Right hindlimb (tissue), 1 donor: Measurements from ENCODE around the gene HSF2BP.
"Not testable (repeated sequence)": the region's sequence is repeated elsewhere in the genome, so short reads cannot be mapped to it uniquely, and the experiment has no call there.

Experiments used
- DNase-seq: peaks from one replicate; pipeline ENCODE4 v3.0.0-alpha.2; 2018

Gene HSF2BP

DNA sequence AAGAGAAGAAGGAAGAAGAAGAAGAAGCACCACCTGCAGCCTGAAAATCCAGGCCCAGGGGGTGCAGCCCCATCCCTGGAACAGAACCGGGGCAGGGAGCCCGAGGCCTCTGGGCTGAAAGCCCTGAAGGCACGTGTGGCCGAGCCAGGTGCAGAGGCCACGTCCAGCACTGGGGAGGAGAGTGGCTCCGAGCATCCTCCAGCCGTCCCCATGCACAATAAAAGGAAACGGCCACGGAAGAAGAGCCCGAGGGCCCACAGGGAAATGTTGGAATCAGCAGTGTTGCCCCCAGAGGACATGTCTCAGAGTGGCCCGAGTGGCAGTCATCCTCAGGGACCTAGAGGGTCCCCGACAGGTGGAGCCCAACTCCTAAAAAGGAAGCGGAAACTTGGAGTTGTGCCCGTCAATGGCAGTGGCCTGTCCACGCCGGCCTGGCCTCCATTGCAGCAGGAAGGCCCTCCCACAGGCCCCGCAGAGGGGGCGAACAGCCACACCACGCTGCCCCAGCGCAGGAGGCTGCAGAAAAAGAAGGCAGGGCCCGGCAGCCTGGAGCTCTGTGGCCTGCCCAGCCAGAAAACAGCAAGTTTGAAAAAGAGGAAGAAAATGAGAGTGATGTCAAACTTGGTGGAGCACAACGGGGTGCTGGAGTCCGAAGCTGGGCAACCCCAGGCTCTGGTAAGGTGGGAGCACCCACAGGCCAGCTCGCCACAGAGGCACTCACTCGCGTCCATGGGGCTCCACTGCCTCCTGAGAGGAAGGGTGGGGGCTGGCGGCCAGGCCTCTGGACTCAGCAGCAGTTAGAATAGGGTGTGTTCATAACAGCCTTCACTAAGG, 28.5 kb upstream of the HSF2BP start:
- DNase-seq: no peak

DNA sequence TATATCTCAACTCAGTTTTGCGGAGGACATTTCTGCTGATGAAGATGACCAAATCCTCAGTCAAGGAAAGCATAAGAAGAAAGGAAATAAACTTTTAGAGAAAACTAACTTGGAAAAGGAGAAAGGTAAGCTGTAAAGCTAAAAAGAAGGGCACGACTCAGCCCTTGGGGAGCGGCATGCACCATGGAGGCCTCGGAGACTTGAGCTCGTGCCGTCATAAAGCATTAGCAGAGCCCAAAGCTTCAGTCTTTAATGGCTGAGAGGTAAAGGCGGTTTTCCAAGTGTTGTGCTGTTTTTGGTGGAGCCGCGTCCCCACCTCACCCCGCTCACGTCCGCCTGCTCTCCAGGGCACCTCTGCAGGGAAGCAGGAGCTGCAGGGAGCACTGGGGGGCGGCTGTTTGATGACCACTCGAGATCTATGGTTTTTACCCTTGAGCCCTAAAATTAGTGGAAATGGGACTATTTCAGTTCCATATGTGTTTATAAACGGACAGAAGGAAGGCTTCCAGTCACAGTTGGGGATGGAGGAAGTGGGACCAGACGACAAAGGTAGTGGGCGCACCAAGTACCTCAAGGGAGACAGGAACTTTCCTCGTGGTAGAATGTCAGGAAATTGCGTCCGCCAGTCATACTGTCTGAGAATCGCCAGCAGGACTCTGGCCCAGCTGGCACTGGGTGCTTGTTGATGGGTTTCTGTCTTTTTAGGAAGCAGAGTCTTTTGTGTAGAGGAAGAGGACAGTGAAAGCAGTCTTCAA, 27.7 kb upstream of the HSF2BP start:
- no peak for DNase-seq

DNA sequence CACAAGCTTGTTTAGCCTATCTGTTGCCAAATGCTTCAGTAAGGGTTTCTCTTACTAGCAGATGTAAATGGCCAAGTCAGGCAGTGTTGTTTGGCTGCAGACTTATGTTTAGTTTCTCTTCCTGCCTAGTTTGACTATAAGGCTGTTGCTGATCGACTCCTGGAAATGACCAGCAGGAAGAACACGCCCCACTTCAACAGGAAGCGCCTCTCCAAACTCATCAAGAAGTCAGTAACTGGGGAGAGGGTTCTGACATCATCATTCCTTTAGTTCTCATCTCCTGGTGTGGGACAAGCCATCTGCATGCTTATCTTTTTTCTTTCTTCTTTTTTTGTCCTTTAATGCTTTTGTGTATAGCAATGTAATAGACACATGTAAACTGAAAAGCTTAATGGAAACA, 25.1 kb upstream of the HSF2BP start:
- DNase-seq: no peak

DNA sequence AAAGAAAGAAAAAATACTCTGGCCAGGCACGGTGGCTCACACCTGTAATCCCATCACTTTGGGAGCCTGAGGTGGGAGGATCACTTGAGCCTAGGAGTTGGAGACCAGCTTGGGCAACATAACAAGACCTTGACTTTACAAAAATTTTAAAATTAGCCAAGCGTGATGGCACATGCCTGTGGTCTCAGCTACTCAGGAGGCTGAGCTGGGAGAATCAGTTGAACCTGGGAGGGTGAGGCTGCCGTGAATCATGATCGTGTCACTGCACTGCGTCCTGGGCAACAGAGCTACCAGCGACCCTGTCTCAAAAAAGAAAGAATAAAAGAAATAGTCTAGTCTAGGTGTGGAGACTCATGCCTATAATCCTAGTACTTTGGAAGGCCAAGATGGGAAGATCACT, 22.4 kb upstream of the HSF2BP start:
- no peak for DNase-seq

DNA sequence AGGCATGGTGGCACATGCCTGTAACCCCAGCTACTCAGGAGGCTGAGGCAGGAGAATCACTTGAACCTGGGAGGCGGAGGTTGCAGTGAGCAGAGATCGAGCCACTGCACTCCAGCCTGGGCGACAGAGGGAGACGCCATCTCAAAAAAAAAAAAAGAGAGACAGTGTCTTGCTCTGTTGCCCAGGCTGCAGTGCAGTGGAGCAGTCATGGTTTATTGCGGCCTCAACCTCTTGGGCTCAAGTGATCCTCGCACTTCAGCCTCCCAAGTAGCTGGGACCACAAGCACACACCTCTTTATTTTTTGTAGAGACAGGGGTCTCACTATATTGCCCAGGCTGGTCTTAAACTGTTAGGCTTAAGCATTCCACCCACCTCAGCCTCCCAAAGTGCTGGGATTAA, 21.1 kb upstream of the HSF2BP start:
- DNase-seq: not testable (repeated sequence)

DNA sequence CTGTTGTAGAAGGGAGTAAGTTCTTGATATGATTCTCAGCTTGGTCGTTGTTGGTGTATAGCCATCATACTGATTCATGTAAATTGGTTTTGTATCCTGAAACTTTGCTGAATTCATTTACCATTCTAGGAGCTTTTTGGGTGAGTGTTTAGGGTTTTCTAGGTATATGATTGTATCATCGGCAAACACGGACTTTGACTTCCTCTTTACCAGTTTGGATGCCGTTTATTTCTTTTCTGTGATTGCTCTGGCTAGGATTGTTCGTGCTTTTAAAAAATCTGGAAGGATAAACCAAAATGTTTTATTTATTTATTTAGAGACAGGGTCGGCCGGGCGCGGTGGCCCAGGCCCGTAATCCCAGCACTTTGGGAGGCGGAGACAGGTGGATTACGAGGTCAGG, 20.7 kb upstream of the HSF2BP start:
- no peak for DNase-seq

DNA sequence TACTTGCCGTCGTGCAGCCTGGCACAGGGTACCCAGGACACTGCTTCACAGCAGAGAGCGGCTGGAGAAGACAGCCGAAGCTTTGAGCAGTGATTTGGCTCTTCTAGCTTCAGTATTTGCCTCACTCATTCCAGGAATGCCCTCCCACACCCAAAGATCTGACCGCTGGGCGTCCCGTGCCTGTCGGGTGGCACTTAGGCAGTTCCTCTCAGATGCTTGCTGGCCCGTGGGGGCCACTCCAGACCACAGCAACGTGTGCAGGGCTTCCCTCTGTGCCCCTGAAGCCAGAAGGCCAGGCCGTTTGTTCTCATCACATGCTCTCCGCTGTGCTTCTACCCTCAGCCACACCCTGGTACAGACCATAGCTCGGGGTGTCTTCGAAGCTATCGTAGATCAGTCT, 17.1 kb upstream of the HSF2BP start:
- DNase-seq: no peak

DNA sequence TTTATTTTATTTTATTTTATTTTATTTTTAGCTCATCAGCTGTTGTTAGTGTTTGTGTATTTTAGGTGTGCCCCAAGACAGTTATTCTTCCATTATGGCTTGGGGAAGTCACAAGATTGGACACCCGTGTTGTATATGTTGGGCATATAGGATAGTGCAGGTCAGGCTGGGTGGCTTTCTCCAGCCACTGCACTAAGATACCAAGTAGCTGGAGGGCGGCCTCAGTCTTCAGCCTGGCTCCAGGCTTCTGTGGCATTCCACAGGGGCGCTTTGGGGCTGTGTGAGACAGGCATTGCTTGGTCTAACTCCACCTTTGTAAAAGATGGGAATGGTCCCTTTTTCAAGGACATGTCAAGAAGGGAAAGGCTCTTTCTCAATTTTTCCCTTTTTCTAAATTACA, 16.6 kb upstream of the HSF2BP start:
- DNase-seq: no peak

DNA sequence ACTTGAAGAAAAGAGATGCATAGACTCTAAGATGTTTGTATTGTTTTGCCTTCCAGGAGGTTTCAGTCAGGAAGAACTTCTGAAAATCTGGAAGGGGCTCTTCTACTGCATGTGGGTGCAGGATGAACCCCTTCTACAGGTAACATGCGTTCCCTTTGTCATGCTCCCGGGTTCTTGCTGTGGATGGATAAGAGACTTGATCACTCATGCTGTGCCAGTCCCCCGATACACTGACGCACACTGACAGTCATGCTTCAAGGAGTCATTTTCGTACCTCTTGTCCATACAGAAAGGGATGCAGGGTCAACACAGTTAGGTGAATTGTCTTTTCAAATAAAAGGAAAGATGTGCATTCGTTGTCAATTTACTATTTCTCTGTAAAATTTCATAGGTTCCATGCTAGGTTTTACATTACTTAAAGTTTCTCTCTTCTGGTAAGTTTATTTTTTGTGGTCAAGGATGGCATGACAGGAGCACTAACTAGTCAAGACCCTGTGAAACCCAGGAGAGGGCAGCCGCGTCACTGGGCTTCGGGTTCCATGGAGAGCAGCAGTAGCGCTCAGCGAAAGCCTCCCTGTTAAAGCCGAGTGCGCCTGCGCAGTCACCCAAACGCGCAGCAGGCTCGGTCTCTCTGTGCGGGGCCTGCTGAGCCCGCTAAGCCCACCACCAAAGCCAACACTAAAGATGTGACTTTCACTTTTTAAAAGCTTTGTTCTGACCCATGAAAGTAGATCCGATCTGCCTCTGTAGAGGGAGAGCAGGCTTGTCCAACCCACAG, 10.7 kb upstream of the HSF2BP start:
- DNase-seq: no peak

DNA sequence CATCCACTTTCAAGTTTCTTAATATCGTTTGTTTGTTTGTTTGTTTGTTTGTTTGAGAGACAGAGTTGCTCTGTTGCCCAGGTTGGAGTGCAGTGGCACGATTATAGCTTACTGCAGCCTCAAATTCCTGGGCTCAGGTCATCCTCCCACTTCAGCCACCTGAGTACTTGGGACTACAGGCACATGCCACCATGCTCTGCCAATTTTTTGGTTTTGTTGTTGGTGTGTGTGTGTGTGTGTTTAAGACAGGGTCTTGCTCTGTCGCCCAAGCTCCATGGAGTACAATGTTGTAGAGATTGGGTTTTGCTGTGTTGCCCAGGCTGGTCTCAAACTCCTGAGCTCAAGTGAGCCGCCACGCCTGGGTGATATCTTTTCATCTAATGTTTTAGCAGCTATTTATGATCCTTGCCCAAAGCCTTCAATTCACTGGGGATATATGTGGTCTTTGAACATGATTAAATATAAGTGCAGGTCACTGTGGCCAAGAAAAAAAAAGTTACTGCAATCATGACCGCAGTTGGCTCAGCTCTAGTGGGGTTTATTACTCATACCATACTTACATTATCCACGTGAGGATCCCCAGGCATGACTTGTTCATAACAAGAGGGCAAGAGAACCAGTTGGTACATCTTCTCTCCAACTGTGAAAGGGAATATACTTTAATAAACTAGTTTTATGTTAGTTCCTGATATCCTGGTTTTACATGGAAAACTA, 8.1 kb upstream of the HSF2BP start:
- DNase-seq: no peak

DNA sequence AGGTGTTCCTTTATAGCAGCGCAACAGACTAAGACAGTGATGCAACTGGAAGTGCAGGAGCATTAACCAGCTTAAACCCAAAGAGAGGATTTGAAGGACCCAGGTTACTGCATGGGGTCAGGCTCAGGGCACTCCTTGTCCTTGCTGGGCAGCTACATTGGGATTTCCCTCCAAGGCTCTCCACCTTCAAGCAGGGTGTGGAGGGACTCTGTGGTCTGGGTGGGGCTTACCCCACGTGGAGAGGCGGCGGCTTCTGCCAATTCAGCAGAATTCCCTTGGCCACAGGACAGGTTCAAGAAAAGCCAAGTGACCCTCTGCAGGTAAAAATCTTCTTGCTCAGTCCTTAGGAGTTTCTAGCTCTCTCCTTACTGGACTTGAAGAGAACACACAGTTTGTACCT, 6.6 kb upstream of the HSF2BP start:
- DNase-seq: no peak

DNA sequence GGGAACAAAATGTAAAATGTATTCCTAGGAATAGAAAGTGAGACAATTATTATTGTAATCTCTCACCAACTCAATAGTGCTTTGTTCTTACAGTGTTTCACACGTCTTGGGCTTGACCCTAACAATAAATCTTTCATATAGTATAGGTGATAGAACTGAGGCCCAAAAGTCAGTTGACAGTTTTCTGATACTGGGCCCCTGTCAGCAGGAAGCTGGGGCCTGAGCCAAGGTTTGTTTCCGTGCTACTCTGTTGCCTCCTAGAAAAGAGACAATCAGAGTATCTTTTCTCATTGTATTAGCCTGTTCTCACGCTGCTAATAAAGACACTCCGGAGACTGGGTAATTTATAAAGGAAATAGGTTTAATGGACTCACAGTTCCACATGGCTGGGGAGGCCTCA, 5.1 kb upstream of the HSF2BP start:
- DNase-seq: no peak

DNA sequence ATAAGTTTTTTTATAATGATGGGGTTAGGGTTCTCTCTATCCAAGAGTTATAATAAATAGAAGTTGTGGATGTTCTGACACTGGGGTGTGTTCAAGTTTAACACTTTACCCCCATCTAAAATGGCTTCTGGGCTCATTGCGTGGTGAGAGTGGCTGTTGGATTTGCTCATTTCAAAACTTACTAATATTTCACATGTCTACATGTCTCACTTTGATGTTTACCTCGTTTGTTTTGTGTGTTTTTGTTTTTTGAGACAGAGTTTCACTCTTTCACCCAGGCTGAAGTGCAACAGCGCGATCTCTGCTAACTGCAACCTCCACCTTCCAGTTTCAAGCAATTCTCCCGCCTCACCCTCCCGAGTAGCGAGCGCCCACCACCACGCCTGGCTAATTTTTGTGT, 3.7 kb upstream of the HSF2BP start:
- no peak for DNase-seq

DNA sequence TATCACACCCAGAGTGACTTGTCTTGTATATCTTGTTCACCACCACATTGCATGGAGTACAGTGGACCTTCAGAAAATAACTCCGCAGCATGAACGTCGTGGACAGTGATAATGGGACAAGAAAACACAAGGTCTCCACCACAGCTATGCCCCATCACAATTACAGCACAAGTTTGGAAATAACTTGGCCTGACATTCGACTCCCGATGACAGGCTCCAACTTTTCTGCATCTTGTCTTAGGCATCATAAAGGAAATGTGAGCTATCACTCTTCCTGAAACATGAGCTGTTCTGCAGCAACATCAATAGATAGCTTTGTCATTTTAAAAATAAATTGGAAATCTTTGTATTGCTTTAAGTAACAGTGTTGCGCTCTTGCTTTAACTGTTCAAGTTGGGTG, 3.0 kb upstream of the HSF2BP start:
- no peak for DNase-seq

DNA sequence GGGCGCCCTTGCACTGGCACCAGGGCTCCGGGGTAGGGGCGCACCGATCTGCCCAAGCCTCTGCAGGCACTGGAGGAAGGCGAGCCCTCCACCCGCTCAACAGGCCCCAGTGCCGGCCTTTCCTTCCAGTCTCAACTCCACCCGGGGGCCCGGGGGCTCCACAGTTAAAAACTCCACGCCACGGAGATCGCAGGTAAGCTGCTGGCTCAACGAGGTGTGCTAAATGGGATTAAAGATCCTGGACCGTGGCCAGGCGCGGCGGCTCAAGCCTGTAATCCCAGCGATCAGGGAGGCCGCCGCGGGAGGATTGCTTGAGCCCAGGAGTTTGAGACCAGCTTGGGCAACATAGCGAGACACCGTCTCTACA, 536 bp downstream of the HSF2BP start:
- peak; percentile 35 for DNase-seq

DNA sequence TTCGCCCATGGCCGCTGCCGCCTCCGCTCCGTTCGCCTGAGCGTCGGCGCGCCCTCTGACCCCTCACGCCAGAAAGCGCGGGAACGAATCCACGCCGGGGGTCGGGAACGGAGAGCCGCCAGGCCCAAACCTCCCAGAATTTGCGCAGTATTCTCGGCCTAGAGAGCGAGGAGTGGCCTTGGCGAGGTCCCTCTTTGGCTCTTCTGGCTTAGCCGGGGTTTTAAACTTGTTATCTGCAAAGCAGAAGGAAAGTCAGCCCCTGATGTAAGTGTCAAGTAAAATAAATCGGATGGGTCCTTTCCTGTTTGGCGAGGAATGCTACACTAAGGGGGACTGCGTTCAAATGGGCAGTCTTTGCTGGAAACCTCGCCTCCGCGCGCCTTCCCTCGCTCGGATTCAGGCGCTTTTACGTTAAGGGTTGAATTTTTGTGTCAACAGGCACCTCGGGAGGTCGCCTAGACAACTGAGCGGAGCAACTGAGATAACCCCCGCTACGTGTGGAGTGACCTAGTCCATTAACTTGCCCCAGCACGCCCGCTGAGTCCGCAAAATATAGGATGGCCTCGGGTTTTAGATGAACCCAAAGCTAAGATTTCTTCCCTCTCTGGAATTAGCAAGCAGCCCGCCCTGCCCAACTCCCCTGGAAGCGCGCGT, 1.1 kb downstream of the HSF2BP start:
- no peak for DNase-seq

DNA sequence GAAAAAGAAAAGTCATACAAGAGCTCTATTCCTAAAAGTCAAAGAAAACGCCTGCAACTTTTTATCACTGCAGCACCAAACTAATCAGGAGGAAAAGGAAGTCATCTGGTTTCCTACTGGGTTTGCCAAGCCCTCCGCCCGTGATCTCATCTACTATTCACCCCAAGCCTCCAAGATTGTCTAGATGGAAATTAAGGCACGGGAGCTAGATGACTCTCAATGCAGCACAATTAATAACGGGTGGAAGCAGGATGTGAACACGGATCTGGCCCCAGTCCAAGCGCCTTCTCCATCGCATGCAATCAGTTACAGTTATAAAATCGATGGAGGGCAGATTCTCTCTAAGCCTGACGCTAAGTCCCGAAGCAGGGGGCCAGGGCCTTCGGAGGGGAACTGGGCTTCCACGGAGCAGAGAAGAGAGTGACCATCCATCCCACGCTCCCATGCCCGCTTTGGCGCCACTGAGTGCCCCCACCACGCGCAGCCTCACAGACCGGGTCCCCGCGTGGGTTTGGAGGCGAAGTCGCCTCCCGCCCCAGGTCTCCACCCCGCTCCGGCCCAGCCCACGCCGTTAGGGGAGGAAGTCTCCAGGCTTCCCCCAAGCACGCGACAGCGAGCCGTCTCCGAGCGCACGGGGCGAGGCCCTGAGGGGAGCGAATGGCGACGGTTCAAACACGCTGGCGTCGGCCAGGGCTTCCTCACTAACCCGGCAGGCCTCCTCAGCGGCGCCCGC, 1.8 kb downstream of the HSF2BP start:
- DNase-seq: no peak

DNA sequence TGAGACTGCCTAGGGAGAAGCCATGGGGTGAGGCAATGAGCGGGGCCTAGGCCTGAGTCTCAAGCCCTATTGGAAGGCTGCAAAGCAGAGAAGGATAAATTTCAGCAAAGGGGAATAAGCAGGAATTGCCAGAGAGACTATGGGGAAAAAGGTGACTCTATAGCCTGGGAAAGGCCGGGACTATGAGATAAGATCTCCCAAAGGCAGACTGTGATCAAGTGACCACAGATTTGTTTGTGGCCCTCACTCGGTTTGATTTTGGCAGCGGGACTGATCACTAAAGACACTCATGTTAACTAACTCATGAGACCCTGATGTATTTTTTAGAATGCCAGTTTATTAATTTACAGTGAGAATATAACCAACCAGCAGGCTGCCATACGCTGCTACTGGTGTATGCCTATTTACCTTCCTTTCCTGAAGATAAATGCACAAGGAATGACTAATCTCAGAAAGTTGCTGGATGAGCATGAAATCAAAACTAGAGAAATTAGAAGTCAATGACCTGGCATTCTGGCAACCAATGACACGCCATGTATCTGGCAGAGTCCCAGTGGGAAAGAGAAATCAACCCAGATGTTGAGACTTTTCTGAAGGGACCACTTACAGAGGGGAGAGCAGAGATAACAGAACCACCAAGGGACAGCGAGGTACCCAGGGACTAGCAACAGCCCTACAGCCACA, 4.3 kb downstream of the HSF2BP start:
- DNase-seq: no peak

DNA sequence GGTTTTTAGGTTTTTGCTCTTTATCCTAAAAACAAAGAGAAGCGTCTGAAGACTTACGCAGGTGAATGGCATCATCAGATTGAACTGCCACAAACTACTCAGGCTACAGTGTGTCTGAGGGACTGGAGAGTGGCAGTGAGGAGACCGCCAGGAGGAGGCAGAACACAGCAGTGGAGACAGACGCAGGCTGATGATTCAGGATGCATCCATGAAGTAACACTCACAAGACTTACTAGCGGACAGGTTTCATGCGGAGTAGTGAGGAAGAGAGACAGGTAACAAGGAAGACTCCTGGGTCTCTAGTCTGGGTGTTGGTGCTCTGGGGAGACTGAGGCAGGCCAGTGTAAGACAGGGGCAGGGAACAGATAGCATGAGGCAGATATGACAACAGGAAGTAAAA, 5.7 kb downstream of the HSF2BP start:
- no peak for DNase-seq

DNA sequence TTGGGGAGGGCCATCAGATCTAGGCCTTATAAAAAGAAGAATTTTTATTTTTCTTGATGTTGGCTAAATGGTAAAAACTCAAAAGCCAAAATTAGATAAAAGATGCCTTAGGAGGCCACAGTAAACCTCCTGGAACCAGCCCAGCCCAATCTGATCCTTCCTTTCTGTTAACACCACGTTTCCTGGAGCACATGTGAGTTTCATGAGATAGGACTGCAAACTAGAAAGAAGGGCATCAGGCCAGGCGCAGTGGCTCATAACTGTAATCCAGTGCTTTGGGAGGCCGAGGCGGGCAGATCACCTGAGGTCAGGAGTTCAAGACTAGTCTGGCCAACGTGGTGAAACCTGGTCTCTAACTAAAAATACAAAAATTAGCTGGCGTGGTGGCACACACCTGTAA, 6.7 kb downstream of the HSF2BP start:
- no peak for DNase-seq

DNA sequence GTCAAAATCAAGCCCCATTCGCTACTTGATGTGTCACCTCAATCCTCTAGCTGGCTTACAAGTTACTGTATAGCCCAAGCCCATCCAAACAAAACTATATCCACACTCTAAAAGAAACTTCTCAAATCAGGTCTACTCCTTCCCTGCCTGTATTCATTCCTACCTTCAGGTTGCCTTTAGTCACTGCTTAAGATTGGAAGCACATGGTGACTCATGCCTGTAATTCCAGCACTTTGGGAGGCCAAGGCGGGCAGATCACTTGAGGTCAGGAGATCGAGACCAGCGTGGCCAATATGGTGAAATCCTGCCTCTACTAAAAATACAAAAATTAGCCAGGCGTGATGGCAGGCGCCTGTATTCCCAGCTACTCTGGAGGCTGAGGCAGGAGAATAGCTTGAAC, 7.4 kb downstream of the HSF2BP start:
- DNase-seq: not testable (repeated sequence)
